ENCODE data around the gene MS4A15. TPM values are rescaled to one million over a fixed set of nuclear protein-coding genes. Genes with fewer than 3 reads are reported as not detected.

MS4A15 gene
- total and polyA plus RNA-seq, 5 donors from 2014 or later = not detected

GRCh38 chr11:60780774-60781173, 24.1 kb downstream of the MS4A15 start:
- ATAC-seq (ENCODE audit: low read depth in 2 of 2) = no peak
- Histone ChIP-seq H3K9me3 (ENCODE audit: control insufficient read depth in 2 of 2, low read length in 2 of 2) (no peaks in the 10 kb centered on the region), H3K27me3 (ENCODE audit: control insufficient read depth, insufficient read depth, low read length) (no peaks in the 10 kb centered on the region), H3K27ac (ENCODE audit: insufficient read depth, low read length, poor library complexity, severe bottlenecking) (no peak overlapping the region), H3K4me1 (ENCODE audit: control insufficient read depth, insufficient read depth, low read length, poor library complexity, severe bottlenecking) (no peaks in the 10 kb centered on the region), H3K4me3 (ENCODE audit: low read depth, low read length) (no peak overlapping the region), H3K36me3 (ENCODE audit: control insufficient read depth, insufficient read depth, low read length) (no peaks in the 10 kb centered on the region)
- Mint-ChIP-seq H3K9me3 (no peaks in the 10 kb centered on the region), H3K4me1 (peaks cover 0 to 3% (median 0%) of the 10 kb centered on the region in 4 donors), H3K4me3 (no peak overlapping the region), H3K27ac (no peak overlapping the region), H3K27me3 (no peaks in the 10 kb centered on the region), H3K36me3 (no peaks in the 10 kb centered on the region)
- no peak for DNase-seq

- H3K27ac Mint-ChIP-seq = no peak overlapping the region
- Histone ChIP-seq H3K27me3 (ENCODE audit: control insufficient read depth, insufficient read depth, low read length) (no peaks in the 10 kb centered on the region), H3K9me3 (ENCODE audit: control insufficient read depth in 2 of 2, low read length in 2 of 2) (no peaks in the 10 kb centered on the region), H3K36me3 (ENCODE audit: control insufficient read depth, insufficient read depth, low read length) (no peaks in the 10 kb centered on the region), H3K4me3 (ENCODE audit: low read depth, low read length) (no peak overlapping the region), H3K4me1 (ENCODE audit: control insufficient read depth, insufficient read depth, low read length, poor library complexity, severe bottlenecking) (no peaks in the 10 kb centered on the region), H3K27ac (ENCODE audit: insufficient read depth, low read length, poor library complexity, severe bottlenecking) (no peak overlapping the region)
- ATAC-seq (ENCODE audit: low read depth in 2 of 2) (no peak), DNase-seq (no peak)
- no peak overlapping the region for H3K4me3 Mint-ChIP-seq
- H3K36me3 Mint-ChIP-seq = no peaks in the 10 kb centered on the region
- no peaks in the 10 kb centered on the region for H3K4me1 Mint-ChIP-seq
- no peaks in the 10 kb centered on the region for H3K27me3 Mint-ChIP-seq
- H3K9me3 Mint-ChIP-seq = no peaks in the 10 kb centered on the region
These were observed 24.8 kb downstream of the MS4A15 start for GRCh38 chr11:60781286-60781980.

- Mint-ChIP-seq H3K27ac (no peak overlapping the region), H3K36me3 (no peaks in the 10 kb centered on the region), H3K4me1 (no peaks in the 10 kb centered on the region), H3K4me3 (no peak overlapping the region), H3K9me3 (no peaks in the 10 kb centered on the region), H3K27me3 (no peaks in the 10 kb centered on the region)
- DNase-seq (no peak), ATAC-seq (ENCODE audit: low read depth in 2 of 2) (no peak)
- Histone ChIP-seq H3K4me3 (ENCODE audit: low read depth, low read length) (no peak overlapping the region), H3K4me1 (ENCODE audit: control insufficient read depth, insufficient read depth, low read length, poor library complexity, severe bottlenecking) (no peaks in the 10 kb centered on the region), H3K27me3 (ENCODE audit: control insufficient read depth, insufficient read depth, low read length) (no peaks in the 10 kb centered on the region), H3K36me3 (ENCODE audit: control insufficient read depth, insufficient read depth, low read length) (no peaks in the 10 kb centered on the region), H3K9me3 (ENCODE audit: control insufficient read depth in 2 of 2, low read length in 2 of 2) (no peaks in the 10 kb centered on the region), H3K27ac (ENCODE audit: insufficient read depth, low read length, poor library complexity, severe bottlenecking) (no peak overlapping the region)
These were observed 25.3 kb downstream of the MS4A15 start for GRCh38 chr11:60781981-60782316.

- Mint-ChIP-seq H3K27ac (no peak overlapping the region), H3K4me1 (no peaks in the 10 kb centered on the region), H3K9me3 (no peaks in the 10 kb centered on the region), H3K36me3 (no peaks in the 10 kb centered on the region), H3K4me3 (no peak overlapping the region), H3K27me3 (no peaks in the 10 kb centered on the region)
- no peaks in the 10 kb centered on the region for H3K9me3 ChIP-seq (ENCODE audit: control insufficient read depth in 2 of 2, low read length in 2 of 2)
- no peak for DNase-seq
- no peak for ATAC-seq (ENCODE audit: low read depth in 2 of 2)
- H3K4me3 ChIP-seq (ENCODE audit: low read depth, low read length) = no peak overlapping the region
- no peaks in the 10 kb centered on the region for H3K27me3 ChIP-seq (ENCODE audit: control insufficient read depth, insufficient read depth, low read length)
- no peaks in the 10 kb centered on the region for H3K36me3 ChIP-seq (ENCODE audit: control insufficient read depth, insufficient read depth, low read length)
- no peaks in the 10 kb centered on the region for H3K4me1 ChIP-seq (ENCODE audit: control insufficient read depth, insufficient read depth, low read length, poor library complexity, severe bottlenecking)
- H3K27ac ChIP-seq (ENCODE audit: insufficient read depth, low read length, poor library complexity, severe bottlenecking) = no peak overlapping the region
These were observed 25.9 kb downstream of the MS4A15 start for GRCh38 chr11:60782393-60783140.

- Mint-ChIP-seq H3K36me3 (no peaks in the 10 kb centered on the region), H3K9me3 (no peaks in the 10 kb centered on the region), H3K27me3 (no peaks in the 10 kb centered on the region), H3K4me3 (no peak overlapping the region), H3K4me1 (no peaks in the 10 kb centered on the region), H3K27ac (no peak overlapping the region)
- Histone ChIP-seq H3K36me3 (ENCODE audit: control insufficient read depth, insufficient read depth, low read length) (no peaks in the 10 kb centered on the region), H3K4me3 (ENCODE audit: low read depth, low read length) (no peak overlapping the region), H3K9me3 (ENCODE audit: control insufficient read depth in 2 of 2, low read length in 2 of 2) (no peaks in the 10 kb centered on the region), H3K4me1 (ENCODE audit: control insufficient read depth, insufficient read depth, low read length, poor library complexity, severe bottlenecking) (no peaks in the 10 kb centered on the region), H3K27me3 (ENCODE audit: control insufficient read depth, insufficient read depth, low read length) (no peaks in the 10 kb centered on the region), H3K27ac (ENCODE audit: insufficient read depth, low read length, poor library complexity, severe bottlenecking) (no peak overlapping the region)
- ATAC-seq (ENCODE audit: low read depth in 2 of 2) (no peak), DNase-seq (no peak)
These were observed 26.4 kb downstream of the MS4A15 start for GRCh38 chr11:60783141-60783484.

GRCh38 chr11:60783911-60784310, 27.2 kb downstream of the MS4A15 start:
- no peak overlapping the region for H3K4me3 ChIP-seq (ENCODE audit: low read depth, low read length)
- Mint-ChIP-seq H3K27ac (no peak overlapping the region), H3K27me3 (peaks cover under 1% of the 10 kb centered on the region), H3K4me3 (no peak overlapping the region), H3K9me3 (no peaks in the 10 kb centered on the region), H3K36me3 (no peaks in the 10 kb centered on the region), H3K4me1 (no peaks in the 10 kb centered on the region)
- DNase-seq (no peak), ATAC-seq (ENCODE audit: low read depth in 2 of 2) (no peak)
- H3K27ac ChIP-seq (ENCODE audit: insufficient read depth, low read length, poor library complexity, severe bottlenecking) = no peak overlapping the region
- H3K4me1 ChIP-seq (ENCODE audit: control insufficient read depth, insufficient read depth, low read length, poor library complexity, severe bottlenecking) = no peaks in the 10 kb centered on the region
- no peaks in the 10 kb centered on the region for H3K27me3 ChIP-seq (ENCODE audit: control insufficient read depth, insufficient read depth, low read length)
- no peaks in the 10 kb centered on the region for H3K9me3 ChIP-seq (ENCODE audit: control insufficient read depth in 2 of 2, low read length in 2 of 2)
- no peaks in the 10 kb centered on the region for H3K36me3 ChIP-seq (ENCODE audit: control insufficient read depth, insufficient read depth, low read length)

- H3K27ac Mint-ChIP-seq = no peak within 1 kb of the TSS
- H3K27ac ChIP-seq (ENCODE audit: insufficient read depth, low read length, poor library complexity, severe bottlenecking) = no peak within 1 kb of the TSS
- no peaks in the 10 kb centered on the region for H3K27me3 ChIP-seq (ENCODE audit: control insufficient read depth, insufficient read depth, low read length)
- no peaks in the 10 kb centered on the region for H3K4me1 Mint-ChIP-seq
- no peak within 1 kb of the TSS for H3K4me3 Mint-ChIP-seq
- H3K4me3 ChIP-seq (ENCODE audit: low read depth, low read length) = no peak within 1 kb of the TSS
- ATAC-seq (ENCODE audit: low read depth in 2 of 2) = no peak
- no peaks in the 10 kb centered on the region for H3K36me3 Mint-ChIP-seq
- no peak for DNase-seq
- no peaks in the 10 kb centered on the region for H3K4me1 ChIP-seq (ENCODE audit: control insufficient read depth, insufficient read depth, low read length, poor library complexity, severe bottlenecking)
- H3K9me3 ChIP-seq (ENCODE audit: control insufficient read depth in 2 of 2, low read length in 2 of 2) = no peaks in the 10 kb centered on the region
- no peaks in the 10 kb centered on the region for H3K36me3 ChIP-seq (ENCODE audit: control insufficient read depth, insufficient read depth, low read length)
- peaks cover 6% of the 10 kb centered on the region for H3K27me3 Mint-ChIP-seq
- no peaks in the 10 kb centered on the region for H3K9me3 Mint-ChIP-seq
These were observed 28.5 kb downstream of the MS4A15 start, which contains the start of gene MS4A10 for GRCh38 chr11:60785136-60785535. TSS of gene MS4A10 (plus strand) at chr11:60785333. CDS start at chr11:60790336, 5,003 bp downstream.

GRCh38 chr11:60785806-60786361, 29.2 kb downstream of the MS4A15 start:
- Mint-ChIP-seq H3K4me1 (no peaks in the 10 kb centered on the region), H3K4me3 (no peak overlapping the region), H3K27me3 (peaks cover 6% of the 10 kb centered on the region)

More at GRCh38 chr11:60785806-60786361, 29.2 kb downstream of the MS4A15 start:
- DNase-seq (no peak), ATAC-seq (ENCODE audit: low read depth in 2 of 2) (no peak)
- no peak overlapping the region for H3K27ac ChIP-seq (ENCODE audit: insufficient read depth, low read length, poor library complexity, severe bottlenecking)
- no peaks in the 10 kb centered on the region for H3K9me3 Mint-ChIP-seq
- H3K36me3 ChIP-seq (ENCODE audit: control insufficient read depth, insufficient read depth, low read length) = no peaks in the 10 kb centered on the region
- H3K27me3 ChIP-seq (ENCODE audit: control insufficient read depth, insufficient read depth, low read length) = no peaks in the 10 kb centered on the region
- no peaks in the 10 kb centered on the region for H3K9me3 ChIP-seq (ENCODE audit: control insufficient read depth in 2 of 2, low read length in 2 of 2)
- no peaks in the 10 kb centered on the region for H3K4me1 ChIP-seq (ENCODE audit: control insufficient read depth, insufficient read depth, low read length, poor library complexity, severe bottlenecking)
- no peaks in the 10 kb centered on the region for H3K36me3 Mint-ChIP-seq
- no peak overlapping the region for H3K4me3 ChIP-seq (ENCODE audit: low read depth, low read length)
- H3K27ac Mint-ChIP-seq = no peak overlapping the region
